Esophagus muscularis mucosa (tissue), 3 donors: ENCODE measurements around the gene NCOR2.
A peak's percentile ranks its signal among the peaks of the same experiment; 100 is the strongest.

Source experiments
- CTCF ChIP-seq, 3 experiments: fragments of 200-600 bp in 2 of 3; fragments of 450-650 bp in 1 of 3; sonication (generic) in 2 of 3; IDR thresholded peaks; one replicate each; pipeline ENCODE4 v1.5.1; 2017 to 2019; ENCODE audit warnings: antibody characterized with exemption in 3 of 3, mild to moderate bottlenecking in 2 of 3, moderate library complexity in 1 of 3
- POLR2A ChIP-seq: fragments of 450-650 bp; IDR thresholded peaks from one replicate; pipeline ENCODE4 v1.6.1; 2017; ENCODE audit warnings: antibody characterized with exemption, moderate library complexity, mild to moderate bottlenecking, low read depth
- POLR2AphosphoS5 ChIP-seq, 2 donors: sonication (generic); formaldehyde crosslinking; IDR thresholded peaks; one replicate each; pipeline ENCODE4 v1.6.1; 2017; ENCODE audit warnings: antibody characterized with exemption in 2 of 2

GRCh38 chr12:124609041-124609989 is 41.9 kb upstream of the NCOR2 start:
- TF ChIP-seq CTCF (IDR thresholded peaks at IDR 0.05) (no peak), POLR2AphosphoS5 (IDR thresholded peaks at IDR 0.05) (peak; percentile 64 to 72), POLR2A (no peak)
